HCT116 (cell line): Measurements from ENCODE around the gene PREPL. TPM values are rescaled to one million over a fixed set of nuclear protein-coding genes. Genes with fewer than 3 reads are reported as not detected.

Experiments
- ATAC-seq: fragments of 200-7000 bp; cut with Tn5 transposase; 2 replicates; pipeline ENCODE4 v1.9.1; 2020; ENCODE audit warnings: mild to moderate bottlenecking, moderate library complexity
- BruUV-seq: library from RNA; stranded (reverse); fragments of 400-500 nt; replicated peaks from 2 replicates; lab custom pipeline; 2021; lab: Mats Ljungman, UMichigan
- CTCF ChIA-PET: fragments of 300-600 bp; sonication (Branson Sonifier 250); formaldehyde crosslinking; loops from one replicate; lab custom pipeline; 2021; ENCODE audit warnings: antibody characterized with exemption; lab: Charles Lee
- POLR2A ChIA-PET: fragments of 300-600, 350-600 bp; sonication (Branson Sonifier 250); formaldehyde crosslinking; loops from one replicate; lab custom pipeline; 2021; ENCODE audit warnings: antibody characterized with exemption; lab: Charles Lee
- RAD21 ChIA-PET, 2 experiments: fragments of 300-600 bp; sonication (Branson Sonifier 250); formaldehyde crosslinking; loops; one replicate each; lab custom pipeline; 2023; ENCODE audit warnings: low total read pairs in 2 of 2; ENCODE audit not compliant: uncharacterized antibody in 2 of 2, unreplicated experiment in 2 of 2, low non-redundant PET in 1 of 2; lab: Charles Lee
- DNase-seq: peaks from one replicate; pipeline ENCODE4 v3.0.0-alpha.2; 2010; ENCODE audit warnings: low read depth, low spot score
- H2AFZ ChIP-seq: fragments of 200-600 bp; shearing (Covaris generic), sonication (generic); 2 replicates; pipeline ENCODE4 v1.6.1; 2017; ENCODE audit warnings: low read depth, mixed run types, mixed read lengths, antibody characterized with exemption, low read length; ENCODE audit not compliant: poor library complexity, severe bottlenecking
- H3K27ac ChIP-seq: 2 replicates; pipeline ENCODE4 v1.5.1; 2012; ENCODE audit warnings: low read depth, low read length
- H3K27me3 ChIP-seq: fragments of 200-600 bp; sonication (generic); 2 replicates; pipeline ENCODE4 v1.6.1; 2016; ENCODE audit warnings: mixed run types, low read length, mixed read lengths; ENCODE audit not compliant: insufficient read depth
- H3K36me3 ChIP-seq, 2 experiments: fragments of 200-500 bp in 1 of 2; fragments of 200-600 bp in 1 of 2; sonication (Bioruptor generic) in 1 of 2; sonication (generic) in 1 of 2; 2 replicates each; pipeline versions ENCODE4 v1.5.1 to v1.6.1; 2014 to 2016; ENCODE audit warnings: low read length in 2 of 2, inconsistent platforms in 1 of 2, mixed read lengths in 1 of 2, mixed run types in 1 of 2; ENCODE audit not compliant: insufficient read depth in 2 of 2, control insufficient read depth in 1 of 2
- H3K4me1 ChIP-seq, 2 experiments: fragments of 200-600 bp in 1 of 2; sonication (generic) in 1 of 2; 2 replicates each; pipeline versions ENCODE4 v1.5.1 to v1.6.1; 2012 to 2017; ENCODE audit warnings: low read length in 2 of 2, inconsistent platforms in 1 of 2, mild to moderate bottlenecking in 1 of 2, mixed read lengths in 1 of 2, mixed run types in 1 of 2, moderate library complexity in 1 of 2; ENCODE audit not compliant: insufficient read depth in 2 of 2, control insufficient read depth in 1 of 2
- H3K4me2 ChIP-seq: fragments of 200-600 bp; sonication (generic); 2 replicates; pipeline ENCODE4 v1.6.1; 2017; ENCODE audit warnings: mixed run types, low read length, mixed read lengths
- H3K4me3 ChIP-seq, 2 experiments: fragments of 200-600 bp in 1 of 2; sonication (generic) in 1 of 2; replicated peaks in 1 of 2; 2 replicates each; pipeline ENCODE4 v1.5.1; 2011 to 2016; ENCODE audit warnings: low read length in 2 of 2, control low read depth in 1 of 2, low read depth in 1 of 2, mild to moderate bottlenecking in 1 of 2, mixed read lengths in 1 of 2, mixed run types in 1 of 2
- H3K79me2 ChIP-seq: fragments of 200-600 bp; sonication (generic); 2 replicates; pipeline ENCODE4 v1.6.1; 2017; ENCODE audit warnings: mild to moderate bottlenecking, mixed run types, low read length, moderate library complexity, mixed read lengths; ENCODE audit not compliant: insufficient read depth
- H3K9ac ChIP-seq: fragments of 200-600 bp; sonication (generic); 2 replicates; pipeline ENCODE4 v1.6.1; 2016; ENCODE audit warnings: low read length, mixed read lengths
- H3K9me2 ChIP-seq: fragments of 200-600 bp; sonication (generic), shearing (Covaris generic); 2 replicates; pipeline ENCODE4 v1.6.1; 2017; ENCODE audit warnings: mixed run types, mild to moderate bottlenecking, moderate library complexity; ENCODE audit not compliant: insufficient read depth
- H3K9me3 ChIP-seq, 2 experiments: fragments of 200-500 bp in 1 of 2; fragments of 200-600 bp in 1 of 2; sonication (Bioruptor generic) in 1 of 2; sonication (generic) in 1 of 2; 2 replicates each; pipeline ENCODE4 v1.6.1; 2014 to 2017; ENCODE audit warnings: low read length in 2 of 2, mixed read lengths in 2 of 2, inconsistent platforms in 1 of 2, low read depth in 1 of 2, mild to moderate bottlenecking in 1 of 2, mixed run types in 1 of 2, moderate library complexity in 1 of 2; ENCODE audit not compliant: control insufficient read depth in 1 of 2, insufficient read depth in 1 of 2
- H4K20me1 ChIP-seq: fragments of 200-600 bp; sonication (generic), shearing (Covaris generic); 2 replicates; pipeline ENCODE4 v1.6.1; 2017; ENCODE audit warnings: mixed run types, mild to moderate bottlenecking, moderate library complexity; ENCODE audit not compliant: insufficient read depth
- CBX3 ChIP-seq: IDR thresholded peaks from 2 replicates; pipeline ENCODE4 v1.6.1; 2012; ENCODE audit warnings: low read depth
- ELF1 ChIP-seq: IDR thresholded peaks from 2 replicates; pipeline ENCODE4 v1.6.1; 2012; ENCODE audit warnings: low read depth, borderline replicate concordance
- FOSL1 ChIP-seq: IDR thresholded peaks from 2 replicates; pipeline ENCODE4 v1.6.1; 2012; ENCODE audit warnings: low read depth
- RAD21 ChIP-seq: IDR thresholded peaks from 2 replicates; pipeline ENCODE4 v1.6.1; 2012; ENCODE audit warnings: low read depth, mild to moderate bottlenecking
- SP1 ChIP-seq: IDR thresholded peaks from 2 replicates; pipeline ENCODE4 v1.6.1; 2012; ENCODE audit warnings: low read depth
- SRF ChIP-seq: IDR thresholded peaks from 2 replicates; pipeline ENCODE4 v1.6.1; 2012; ENCODE audit warnings: low read depth
- ZFX ChIP-seq: fragments of 450-650 bp; IDR thresholded peaks from 2 replicates; pipeline ENCODE4 v1.6.1; 2017
- intact Hi-C: fragments of 100-400 bp; cut with micrococcal nuclease; formaldehyde crosslinking; loops from 2 replicates; pipeline ENCODE4 v1.10.0; 2022
- total RNA-seq: library from RNA; stranded (reverse); gene quantifications from one replicate; pipeline ENCODE4 v1.2.1, GENCODE V29; 2021; ENCODE audit not compliant: unreplicated experiment
- TF ChIP-seq, protein P1 (sequence below): IDR thresholded peaks from 2 replicates; pipeline ENCODE4 v1.6.1; 2011; ENCODE audit warnings: mild to moderate bottlenecking, low read length, moderate library complexity; ENCODE audit not compliant: insufficient replicate concordance; ENCODE audit errors: extremely low read depth
- TF ChIP-seq, protein P2 (sequence below): IDR thresholded peaks from 2 replicates; pipeline ENCODE4 v1.6.1; 2012

The PREPL gene
- total RNA-seq, 1 experiment from 2014 or later = 31.1 TPM

DNA sequence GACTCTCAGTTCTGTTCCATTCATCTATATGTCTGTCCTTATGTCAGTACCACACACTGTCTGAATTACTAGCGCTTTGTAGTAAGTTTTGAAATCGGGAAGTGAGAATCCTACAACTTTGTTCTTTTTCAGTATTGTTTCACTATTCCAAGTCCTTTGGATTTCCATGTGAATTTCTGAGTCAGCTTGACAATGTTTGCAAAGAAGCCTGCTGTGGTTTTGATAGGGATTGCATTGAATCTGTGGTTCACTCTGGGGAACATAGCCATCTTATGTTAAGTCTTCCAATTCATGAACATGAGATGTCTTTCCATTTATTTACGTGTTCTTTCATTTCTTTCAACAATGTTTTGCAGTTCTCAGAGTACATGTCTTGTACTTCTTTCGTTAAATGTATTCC is 71.0 kb downstream of the PREPL start:
- Histone ChIP-seq H3K9ac (no peak overlapping the region), H2AFZ (no peak overlapping the region), H3K9me3 (no peaks in the 10 kb centered on the region), H3K4me3 (no peak overlapping the region), H4K20me1 (no peaks in the 10 kb centered on the region), H3K79me2 (no peaks in the 10 kb centered on the region), H3K4me1 (peaks cover 10 to 17% of the 10 kb centered on the region in 2 experiments), H3K9me2 (no peaks in the 10 kb centered on the region), H3K4me2 (no peak overlapping the region), H3K27me3 (no peaks in the 10 kb centered on the region), H3K27ac (no peak overlapping the region), H3K36me3 (no peaks in the 10 kb centered on the region)
- RAD21 ChIA-PET = no interaction called here
- intact Hi-C loops = no loop called here
- TF ChIP-seq ELF1 (no peak), SP1 (no peak), RAD21 (no peak), ZFX (no peak), FOSL1 (no peak), CBX3 (no peak), SRF (no peak)
- TF ChIP-seq, protein P1, sequence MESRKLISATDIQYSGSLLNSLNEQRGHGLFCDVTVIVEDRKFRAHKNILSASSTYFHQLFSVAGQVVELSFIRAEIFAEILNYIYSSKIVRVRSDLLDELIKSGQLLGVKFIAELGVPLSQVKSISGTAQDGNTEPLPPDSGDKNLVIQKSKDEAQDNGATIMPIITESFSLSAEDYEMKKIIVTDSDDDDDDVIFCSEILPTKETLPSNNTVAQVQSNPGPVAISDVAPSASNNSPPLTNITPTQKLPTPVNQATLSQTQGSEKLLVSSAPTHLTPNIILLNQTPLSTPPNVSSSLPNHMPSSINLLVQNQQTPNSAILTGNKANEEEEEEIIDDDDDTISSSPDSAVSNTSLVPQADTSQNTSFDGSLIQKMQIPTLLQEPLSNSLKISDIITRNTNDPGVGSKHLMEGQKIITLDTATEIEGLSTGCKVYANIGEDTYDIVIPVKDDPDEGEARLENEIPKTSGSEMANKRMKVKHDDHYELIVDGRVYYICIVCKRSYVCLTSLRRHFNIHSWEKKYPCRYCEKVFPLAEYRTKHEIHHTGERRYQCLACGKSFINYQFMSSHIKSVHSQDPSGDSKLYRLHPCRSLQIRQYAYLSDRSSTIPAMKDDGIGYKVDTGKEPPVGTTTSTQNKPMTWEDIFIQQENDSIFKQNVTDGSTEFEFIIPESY = no peak
- TF ChIP-seq, protein P2, sequence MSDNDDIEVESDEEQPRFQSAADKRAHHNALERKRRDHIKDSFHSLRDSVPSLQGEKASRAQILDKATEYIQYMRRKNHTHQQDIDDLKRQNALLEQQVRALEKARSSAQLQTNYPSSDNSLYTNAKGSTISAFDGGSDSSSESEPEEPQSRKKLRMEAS = no peak
- CTCF ChIA-PET = interaction anchor here (2.3 kb wide), 1 partner anchor 48 kb away, joined by 8 read pairs; no protein-coding TSS in a partner anchor
- POLR2A ChIA-PET = no interaction called here
- ATAC-seq (no peak), DNase-seq (no peak)
- BruUV-seq = no TSS peak
